Measurements from ENCODE around the gene DHRS3. TPM values are rescaled to one million over a fixed set of nuclear protein-coding genes. Genes with fewer than 3 reads are reported as not detected.

Gene DHRS3
- total and polyA plus RNA-seq, 2 of the 13 experiments (the other 11 are each of a cell fraction or from before 2014, with no cell fraction given) = 48.5 to 90.5 TPM

- TF ChIP-seq FOXP4 (CRISPR knock-in tag; IDR thresholded peaks at IDR 0.05) (peak; percentile 66; the same call in 1 of the 2 replicates), TCF7 (IDR thresholded peaks at IDR 0.05; ENCODE audit: low read depth) (peak; percentile 17; the same call in 1 of the 2 replicates), ZNF839 (CRISPR knock-in tag; IDR thresholded peaks at IDR 0.05; ENCODE audit: borderline replicate concordance) (0 out of 2 replicates have a peak, but pooled peaks have one; percentile 25), RAD21 (CRISPR knock-in tag; IDR thresholded peaks at IDR 0.05) (peak; percentile 35; the same call in 1 of the 2 replicates), NRL (CRISPR knock-in tag; IDR thresholded peaks at IDR 0.05; ENCODE audit: borderline replicate concordance) (peak; percentile 82; the same call in 1 of the 2 replicates), POLR2G (IDR thresholded peaks at IDR 0.05; ENCODE audit: low read depth, low read length) (peak; percentile 41), HOXA5 (CRISPR knock-in tag; IDR thresholded peaks at IDR 0.05) (peak; percentile 47; the same call in 1 of the 2 replicates), HNF1A (IDR thresholded peaks at IDR 0.05; ENCODE audit: low read depth) (no peak), HNF1A (CRISPR knock-in tag; IDR thresholded peaks at IDR 0.05; ENCODE audit: borderline replicate concordance) (0 out of 2 replicates have a peak, but pooled peaks have one; percentile 37), FOSL2 (CRISPR knock-in tag; IDR thresholded peaks at IDR 0.05) (peak; percentile 42; the same call in 1 of the 2 replicates), DPF2 (CRISPR knock-in tag; IDR thresholded peaks at IDR 0.05; ENCODE audit: borderline replicate concordance, low read depth) (0 out of 2 replicates have a peak, but pooled peaks have one; percentile 25), ATF7 (IDR thresholded peaks at IDR 0.05) (no peak), ATF7 (CRISPR knock-in tag; IDR thresholded peaks at IDR 0.05) (no peak; the same call in 1 of the 2 replicates), RXRA (CRISPR knock-in tag; IDR thresholded peaks at IDR 0.05) (peak; percentile 75), ZMAT3 (CRISPR knock-in tag; conservative IDR thresholded peaks at IDR 0.05) (peak; percentile 61; the same call in 1 of the 2 replicates), MAFK (conservative IDR thresholded peaks at IDR 0.05 in 1 of 2, IDR thresholded peaks at IDR 0.05 in 1 of 2; ENCODE audit: low read length in 2 of 2) (no peak), SKIL (CRISPR knock-in tag; IDR thresholded peaks at IDR 0.05; ENCODE audit: borderline replicate concordance) (peak; percentile 27; the same call in 1 of the 2 replicates), ZNF432 (CRISPR knock-in tag; IDR thresholded peaks at IDR 0.05; ENCODE audit: borderline replicate concordance) (no peak), POGZ (CRISPR knock-in tag; IDR thresholded peaks at IDR 0.05) (no peak), KDM5B (CRISPR knock-in tag; IDR thresholded peaks at IDR 0.05; ENCODE audit: borderline replicate concordance) (peak; percentile 53), GLI4 (CRISPR knock-in tag; IDR thresholded peaks at IDR 0.05; ENCODE audit: borderline replicate concordance) (0 out of 2 replicates have a peak, but pooled peaks have one; percentile 5)
Observed at GRCh38 chr1:12617901-12618660, at the start of gene DHRS3 (continued).
